ENCODE results near the gene CDR2L. TPM values are rescaled to one million over a fixed set of nuclear protein-coding genes. Genes with fewer than 3 reads are reported as not detected.

The CDR2L gene
- total RNA-seq, 4 donors from 2014 or later, result 5.6 to 8.6 (median 6.9) TPM

- H3K36me3 ChIP-seq, result peaks cover 29% of the 10 kb centered on the region
- no peak for DNase-seq (ENCODE audit: low spot score in 2 of 2)
- peak overlapping the region; percentile 97 for H3K27ac ChIP-seq
- WGBS, result 20% methylated on average over 5 of the region's 5 CpGs
- H3K27me3 ChIP-seq, result no peaks in the 10 kb centered on the region
- peak overlapping the region; percentile 90 for H3K4me3 ChIP-seq
- H3K9me3 ChIP-seq, result no peaks in the 10 kb centered on the region
- TF ChIP-seq CTCF (IDR thresholded peaks at IDR 0.05), result no peak
- no peak for TF ChIP-seq EP300 (IDR thresholded peaks at IDR 0.05)
- TF ChIP-seq POLR2A (IDR thresholded peaks at IDR 0.05), result no peak
- TF ChIP-seq POLR2AphosphoS5 (IDR thresholded peaks at IDR 0.05), result no peak
- H3K4me1 ChIP-seq, result peaks cover 32% of the 10 kb centered on the region
These were observed 60.9 kb downstream of the CDR2L start for GRCh38 chr17:75048249-75048878.

GRCh38 chr17:75049057-75049456 is 61.6 kb downstream of the CDR2L start:
- no peak for DNase-seq (ENCODE audit: low spot score in 2 of 2)
- Histone ChIP-seq H3K27me3 (no peaks in the 10 kb centered on the region), H3K4me3 (no peak overlapping the region), H3K4me1 (peaks cover 32% of the 10 kb centered on the region), H3K27ac (peak overlapping the region; percentile 97), H3K9me3 (no peaks in the 10 kb centered on the region), H3K36me3 (peaks cover 36% of the 10 kb centered on the region)
- WGBS, result 84% methylated on average over 5 of the region's 5 CpGs
- TF ChIP-seq POLR2A (IDR thresholded peaks at IDR 0.05) (no peak), CTCF (IDR thresholded peaks at IDR 0.05) (no peak)

- H3K4me3 ChIP-seq, result no peak overlapping the region
- peaks cover 43% of the 10 kb centered on the region for H3K36me3 ChIP-seq
- peaks cover 32% of the 10 kb centered on the region for H3K4me1 ChIP-seq
- no peaks in the 10 kb centered on the region for H3K9me3 ChIP-seq
- DNase-seq (ENCODE audit: low spot score in 2 of 2), result no peak
- TF ChIP-seq POLR2AphosphoS5 (IDR thresholded peaks at IDR 0.05) (no peak), CTCF (IDR thresholded peaks at IDR 0.05) (no peak), POLR2A (IDR thresholded peaks at IDR 0.05) (no peak), EP300 (IDR thresholded peaks at IDR 0.05) (no peak)
- no peak overlapping the region for H3K27ac ChIP-seq
- H3K27me3 ChIP-seq, result no peaks in the 10 kb centered on the region
These were observed 62.3 kb downstream of the CDR2L start for GRCh38 chr17:75049706-75050105.

- Histone ChIP-seq H3K4me3 (no peak overlapping the region), H3K36me3 (peaks cover 51% of the 10 kb centered on the region), H3K27ac (no peak overlapping the region), H3K27me3 (no peaks in the 10 kb centered on the region), H3K9me3 (no peaks in the 10 kb centered on the region), H3K4me1 (peaks cover 21% of the 10 kb centered on the region)
- no peak for DNase-seq (ENCODE audit: low spot score in 2 of 2)
- 69% methylated on average over 2 of the region's 2 CpGs for WGBS
- TF ChIP-seq EP300 (IDR thresholded peaks at IDR 0.05) (no peak), CTCF (IDR thresholded peaks at IDR 0.05) (no peak), POLR2A (IDR thresholded peaks at IDR 0.05) (no peak), POLR2AphosphoS5 (IDR thresholded peaks at IDR 0.05) (no peak)
These were observed 64.5 kb downstream of the CDR2L start for GRCh38 chr17:75051941-75052340.

Other genes starting within 250 kb of the CDR2L start
- 10 to 100 TPM; 21.1 to 53.8 (median 42.0) TPM for gene NHERF1, start 239.0 kb upstream of the CDR2L start, total RNA-seq
- 10 to 100 TPM; 21.0 to 32.7 (median 24.4) TPM for gene NAT9, start 211.3 kb upstream of the CDR2L start, total RNA-seq
- under 1 TPM in 1 of 4 donors, not detected in 3; 0.13 TPM for gene GRIN2C, start 127.7 kb upstream of the CDR2L start, total RNA-seq
- 10 to 100 TPM; 19.1 to 34.1 (median 24.7) TPM for gene FDXR, start 114.6 kb upstream of the CDR2L start, total RNA-seq
- 10 to 100 TPM in 2 of 4 donors, 1 to 10 TPM in 2; 4.9 to 11.6 (median 8.1) TPM for gene FADS6, start 94.0 kb upstream of the CDR2L start, total RNA-seq
- 1 to 10 TPM; 1.1 to 3.7 (median 1.9) TPM for gene USH1G, start 64.4 kb upstream of the CDR2L start, total RNA-seq
- under 1 TPM in 1 of 4 donors, not detected in 3; 0.49 TPM for gene OTOP2, start 63.4 kb upstream of the CDR2L start, total RNA-seq
- under 1 TPM in 2 of 4 donors, not detected in 2; 0.65 to 0.98 TPM for gene OTOP3, start 51.7 kb upstream of the CDR2L start, total RNA-seq
- 10 to 100 TPM in 2 of 4 donors, 1 to 10 TPM in 2; 3.4 to 13.7 (median 9.5) TPM for gene HID1, start 14.9 kb upstream of the CDR2L start, total RNA-seq
- 10 to 100 TPM; 20.2 to 68.2 (median 46.7) TPM for gene MRPL58, start 25.0 kb downstream of the CDR2L start, total RNA-seq
- gene ATP5PD, start 59.3 kb downstream of the CDR2L start, total RNA-seq, result 100 to 1,000 TPM; 167 to 312 (median 272) TPM
- gene KCTD2, start 59.6 kb downstream of the CDR2L start, total RNA-seq, result 10 to 100 TPM; 25.3 to 37.7 (median 31.3) TPM
- 10 to 100 TPM; 59.1 to 93.3 (median 61.4) TPM for gene SLC16A5, start 100.3 kb downstream of the CDR2L start, total RNA-seq
- 10 to 100 TPM in 2 of 4 donors, 1 to 10 TPM in 2; 7.5 to 15.5 (median 10.5) TPM for gene ARMC7, start 122.3 kb downstream of the CDR2L start, total RNA-seq
- 10 to 100 TPM; 58.6 to 86.7 (median 69.6) TPM for gene NT5C, start 144.1 kb downstream of the CDR2L start, total RNA-seq
- 10 to 100 TPM; 37.9 to 55.9 (median 50.4) TPM for gene JPT1, start 166.9 kb downstream of the CDR2L start, total RNA-seq
- gene SUMO2, start 195.3 kb downstream of the CDR2L start, total RNA-seq, result 10 to 100 TPM; 52.0 to 73.9 (median 70.8) TPM
- 10 to 100 TPM; 27.3 to 71.7 (median 33.0) TPM for gene NUP85, start 218.0 kb downstream of the CDR2L start, total RNA-seq